Suppressor macrophage treated with lipopolysaccharide for 1 hour (primary cell): ENCODE results near the gene SUSD4.

ENCODE experiments used
- DNase-seq, 3 donors: peaks; one replicate each; pipeline ENCODE4 v3.0.0-alpha.2; 2020 to 2022

Gene SUSD4

DNA sequence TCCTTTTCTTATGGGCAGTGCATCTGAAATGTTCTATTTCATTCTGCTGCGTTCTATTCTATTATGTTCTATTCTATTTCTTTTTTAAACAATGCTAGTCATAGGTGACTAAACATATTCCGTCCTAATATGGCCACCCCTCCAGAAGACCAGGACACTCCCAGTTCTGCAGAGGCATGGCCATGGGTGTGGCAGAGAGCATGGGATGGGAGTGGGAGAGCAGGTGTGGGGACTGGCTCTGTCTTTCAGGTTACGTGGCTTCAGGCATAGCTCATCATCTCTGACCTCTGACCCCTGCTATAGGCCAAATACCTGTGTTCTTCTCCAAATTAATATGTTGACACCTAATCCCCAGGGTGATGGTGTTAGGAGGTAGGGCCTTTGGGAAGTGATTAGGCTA is 187.5 kb downstream of the SUSD4 start:
- DNase-seq: no peak

DNA sequence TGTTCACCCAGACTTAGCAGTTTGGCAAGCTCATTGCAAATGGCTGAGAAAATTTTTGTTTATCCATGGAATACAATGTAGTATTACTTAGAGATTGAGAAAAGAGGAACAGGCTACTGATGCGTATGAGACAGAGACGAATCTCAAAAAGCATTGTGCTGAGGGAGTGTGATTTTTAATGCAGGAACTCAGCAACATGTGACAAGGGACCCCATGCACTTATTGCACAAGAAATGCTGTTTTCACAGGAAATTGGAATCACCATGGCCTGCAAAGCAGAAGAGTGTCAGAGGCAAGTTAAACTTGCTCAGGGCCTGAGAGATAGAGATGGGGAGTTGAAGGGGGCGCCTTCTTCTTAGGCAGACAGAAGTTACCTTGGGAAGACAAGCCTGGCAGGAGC is 188.3 kb downstream of the SUSD4 start:
- peak; percentile 74 to 92 (median 91) for DNase-seq

DNA sequence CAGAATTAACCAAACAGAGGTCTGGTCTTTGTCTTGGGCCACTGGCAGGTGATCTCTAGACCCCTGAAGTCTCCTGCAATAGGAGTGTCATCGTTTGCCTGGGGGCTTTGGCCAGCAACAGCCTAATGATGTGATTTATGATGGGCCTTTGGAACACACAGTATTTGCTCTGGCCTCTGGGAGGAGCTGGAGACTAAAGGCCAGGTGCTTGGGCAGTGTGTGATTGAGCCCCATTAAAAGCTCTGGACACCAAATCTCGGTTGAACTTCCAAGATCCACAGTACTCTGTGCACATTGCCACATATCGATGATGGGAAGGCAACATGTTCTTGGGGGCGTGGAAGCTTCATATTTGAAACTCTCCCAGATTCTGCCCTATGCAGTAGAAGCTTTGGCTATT is 188.9 kb downstream of the SUSD4 start:
- no peak for DNase-seq
